ENCODE results near the gene EFCAB10. TPM values are rescaled to one million over a fixed set of nuclear protein-coding genes. Genes with fewer than 3 reads are reported as not detected.

The EFCAB10 gene
- total RNA-seq, 1 experiment from 2014 or later: not detected

DNA sequence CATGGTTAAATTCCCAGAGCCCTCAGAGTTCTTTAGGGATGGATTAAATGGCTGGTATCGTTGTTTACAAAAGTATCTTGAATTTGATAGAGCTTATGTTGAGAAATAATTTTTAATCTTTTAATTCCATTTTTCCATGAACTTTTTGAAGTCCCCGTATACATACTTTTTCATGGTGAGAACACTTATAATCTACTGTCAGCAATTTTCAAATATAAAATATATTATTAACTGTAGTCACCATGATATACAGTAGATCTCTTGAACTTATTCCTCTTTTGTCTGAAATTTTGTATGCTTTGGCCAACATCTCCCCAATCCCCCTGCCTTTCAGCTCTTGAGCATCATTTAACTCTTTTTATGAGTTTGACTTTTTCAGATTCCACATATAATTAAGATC lies 9.4 kb downstream of the EFCAB10 start:
- no peak for TF ChIP-seq EZH2 (IDR thresholded peaks at IDR 0.05; ENCODE audit: borderline replicate concordance, low read depth, low read length, poor library complexity, severe bottlenecking)
- TF ChIP-seq, protein P1, sequence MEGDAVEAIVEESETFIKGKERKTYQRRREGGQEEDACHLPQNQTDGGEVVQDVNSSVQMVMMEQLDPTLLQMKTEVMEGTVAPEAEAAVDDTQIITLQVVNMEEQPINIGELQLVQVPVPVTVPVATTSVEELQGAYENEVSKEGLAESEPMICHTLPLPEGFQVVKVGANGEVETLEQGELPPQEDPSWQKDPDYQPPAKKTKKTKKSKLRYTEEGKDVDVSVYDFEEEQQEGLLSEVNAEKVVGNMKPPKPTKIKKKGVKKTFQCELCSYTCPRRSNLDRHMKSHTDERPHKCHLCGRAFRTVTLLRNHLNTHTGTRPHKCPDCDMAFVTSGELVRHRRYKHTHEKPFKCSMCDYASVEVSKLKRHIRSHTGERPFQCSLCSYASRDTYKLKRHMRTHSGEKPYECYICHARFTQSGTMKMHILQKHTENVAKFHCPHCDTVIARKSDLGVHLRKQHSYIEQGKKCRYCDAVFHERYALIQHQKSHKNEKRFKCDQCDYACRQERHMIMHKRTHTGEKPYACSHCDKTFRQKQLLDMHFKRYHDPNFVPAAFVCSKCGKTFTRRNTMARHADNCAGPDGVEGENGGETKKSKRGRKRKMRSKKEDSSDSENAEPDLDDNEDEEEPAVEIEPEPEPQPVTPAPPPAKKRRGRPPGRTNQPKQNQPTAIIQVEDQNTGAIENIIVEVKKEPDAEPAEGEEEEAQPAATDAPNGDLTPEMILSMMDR (conservative IDR thresholded peaks at IDR 0.05; ENCODE audit: low read depth, low read length): no peak
- intact Hi-C loops (cut with micrococcal nuclease; ENCODE audit: unreplicated experiment): no loop called here
- Histone ChIP-seq H3K36me3 (ENCODE audit: insufficient read depth, low read length, poor library complexity, severe bottlenecking) (peaks cover 9% of the 10 kb centered on the region), H3K9me3 (ENCODE audit: low read depth, low read length, poor library complexity, severe bottlenecking) (no peaks in the 10 kb centered on the region), H3K27me3 (replicated peaks; ENCODE audit: insufficient read depth, low read depth, low read length, poor library complexity) (no peaks in the 10 kb centered on the region), H3K4me1 (ENCODE audit: insufficient read depth, low read length, poor library complexity, severe bottlenecking) (no peaks in the 10 kb centered on the region), H3K4me3 (ENCODE audit: low read depth, low read length, poor library complexity, severe bottlenecking) (no peak overlapping the region), H3K27ac (ENCODE audit: low read depth, low read length, poor library complexity, severe bottlenecking) (no peak overlapping the region)
- CTCF ChIA-PET: no interaction called here
- DNase-seq (ENCODE audit: low spot score): no peak
- no TSS peak for BruUV-seq (replicated peaks)
- POLR2A ChIA-PET (ENCODE audit: low non-redundant PET): no interaction called here

DNA sequence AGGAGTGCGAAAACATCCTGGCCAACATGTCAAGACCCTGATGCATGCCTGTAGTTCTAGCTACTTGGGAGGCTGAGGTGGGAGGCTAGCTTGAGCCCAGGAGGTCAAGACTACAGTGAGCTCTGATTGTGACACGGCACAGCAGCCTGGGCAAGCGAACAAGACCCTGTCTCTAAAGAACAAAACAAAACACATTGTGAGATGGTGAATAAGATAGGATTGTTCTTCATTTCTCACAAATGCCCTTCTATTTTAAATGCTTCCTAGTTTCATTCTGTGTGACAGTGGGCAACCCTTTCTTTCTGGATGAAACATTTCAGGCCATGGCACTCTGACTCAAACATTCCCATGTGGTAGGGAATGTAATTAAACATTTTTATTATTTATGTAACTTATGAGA lies 13.5 kb downstream of the EFCAB10 start:
- Histone ChIP-seq H3K27ac (ENCODE audit: low read depth, low read length, poor library complexity, severe bottlenecking) (no peak overlapping the region), H3K36me3 (ENCODE audit: insufficient read depth, low read length, poor library complexity, severe bottlenecking) (peaks cover 37% of the 10 kb centered on the region), H3K4me3 (ENCODE audit: low read depth, low read length, poor library complexity, severe bottlenecking) (no peak overlapping the region), H3K9me3 (ENCODE audit: low read depth, low read length, poor library complexity, severe bottlenecking) (no peaks in the 10 kb centered on the region), H3K27me3 (replicated peaks; ENCODE audit: insufficient read depth, low read depth, low read length, poor library complexity) (no peaks in the 10 kb centered on the region), H3K4me1 (ENCODE audit: insufficient read depth, low read length, poor library complexity, severe bottlenecking) (no peaks in the 10 kb centered on the region)
- ChIA-PET POLR2A (ENCODE audit: low non-redundant PET) (no interaction called here), CTCF (no interaction called here)
- no TSS peak for BruUV-seq (replicated peaks)
- intact Hi-C loops (cut with micrococcal nuclease; ENCODE audit: unreplicated experiment): no loop called here
- no peak for DNase-seq (ENCODE audit: low spot score)
- TF ChIP-seq, protein P1 (conservative IDR thresholded peaks at IDR 0.05; ENCODE audit: low read depth, low read length): no peak
- TF ChIP-seq EZH2 (IDR thresholded peaks at IDR 0.05; ENCODE audit: borderline replicate concordance, low read depth, low read length, poor library complexity, severe bottlenecking): no peak

DNA sequence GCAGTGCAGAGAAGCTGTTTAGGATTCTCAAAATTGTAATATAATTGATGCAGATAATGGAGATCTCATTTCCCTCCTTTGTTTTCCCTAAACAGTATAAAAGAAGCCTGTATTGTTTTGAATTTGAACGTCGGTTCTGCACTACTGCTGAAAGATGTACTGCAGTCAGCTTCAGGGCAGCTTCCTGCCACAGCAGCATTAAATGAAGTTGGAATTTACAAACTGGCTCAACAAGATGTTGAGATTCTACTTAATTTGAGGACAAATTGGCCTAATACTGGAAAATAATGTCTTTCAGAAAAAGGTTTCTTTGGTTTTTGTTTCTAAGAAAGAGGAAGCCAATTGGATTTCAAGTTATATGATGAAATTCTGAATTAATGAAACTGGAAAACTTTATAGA lies 14.3 kb downstream of the EFCAB10 start:
- Histone ChIP-seq H3K36me3 (ENCODE audit: insufficient read depth, low read length, poor library complexity, severe bottlenecking) (peaks cover 37% of the 10 kb centered on the region), H3K9me3 (ENCODE audit: low read depth, low read length, poor library complexity, severe bottlenecking) (no peaks in the 10 kb centered on the region), H3K27me3 (replicated peaks; ENCODE audit: insufficient read depth, low read depth, low read length, poor library complexity) (no peaks in the 10 kb centered on the region), H3K27ac (ENCODE audit: low read depth, low read length, poor library complexity, severe bottlenecking) (no peak overlapping the region), H3K4me1 (ENCODE audit: insufficient read depth, low read length, poor library complexity, severe bottlenecking) (no peaks in the 10 kb centered on the region), H3K4me3 (ENCODE audit: low read depth, low read length, poor library complexity, severe bottlenecking) (no peak overlapping the region)
- TF ChIP-seq, protein P1 (conservative IDR thresholded peaks at IDR 0.05; ENCODE audit: low read depth, low read length): no peak
- no peak for DNase-seq (ENCODE audit: low spot score)
- ChIA-PET POLR2A (ENCODE audit: low non-redundant PET) (no interaction called here), CTCF (no interaction called here)
- TSS peak; percentile 31 for BruUV-seq (replicated peaks)
- intact Hi-C loops (cut with micrococcal nuclease; ENCODE audit: unreplicated experiment): no loop called here
